CD4-positive, alpha-beta T cell treated with Interleukin-2 at 100 ng/mL for 4 hours (primary cell): ENCODE results near the gene TGM1.
"Not testable (repeated sequence)": the region's sequence is repeated elsewhere in the genome, so short reads cannot be mapped to it uniquely, and the experiment has no call there.

Experiments
- DNase-seq: peaks from one replicate; pipeline ENCODE4 v3.0.0-alpha.2; 2020; ENCODE audit warnings: low spot score

The TGM1 gene

GRCh38 chr14:24206260-24207103 lies 56.5 kb downstream of the TGM1 start:
- DNase-seq = no peak

- DNase-seq = no peak
These were observed 58.5 kb downstream of the TGM1 start for GRCh38 chr14:24204163-24205146.

- DNase-seq = not testable (repeated sequence)
These were observed 59.6 kb downstream of the TGM1 start for GRCh38 chr14:24203249-24203886.

GRCh38 chr14:24202538-24202937 lies 60.4 kb downstream of the TGM1 start:
- DNase-seq = not testable (repeated sequence)
